ENCODE measurements around the gene PICK1. TPM values are rescaled to one million over a fixed set of nuclear protein-coding genes. Genes with fewer than 3 reads are reported as not detected.

Gene PICK1
- total RNA-seq, 1 donor from 2014 or later = 53.9 TPM

DNA sequence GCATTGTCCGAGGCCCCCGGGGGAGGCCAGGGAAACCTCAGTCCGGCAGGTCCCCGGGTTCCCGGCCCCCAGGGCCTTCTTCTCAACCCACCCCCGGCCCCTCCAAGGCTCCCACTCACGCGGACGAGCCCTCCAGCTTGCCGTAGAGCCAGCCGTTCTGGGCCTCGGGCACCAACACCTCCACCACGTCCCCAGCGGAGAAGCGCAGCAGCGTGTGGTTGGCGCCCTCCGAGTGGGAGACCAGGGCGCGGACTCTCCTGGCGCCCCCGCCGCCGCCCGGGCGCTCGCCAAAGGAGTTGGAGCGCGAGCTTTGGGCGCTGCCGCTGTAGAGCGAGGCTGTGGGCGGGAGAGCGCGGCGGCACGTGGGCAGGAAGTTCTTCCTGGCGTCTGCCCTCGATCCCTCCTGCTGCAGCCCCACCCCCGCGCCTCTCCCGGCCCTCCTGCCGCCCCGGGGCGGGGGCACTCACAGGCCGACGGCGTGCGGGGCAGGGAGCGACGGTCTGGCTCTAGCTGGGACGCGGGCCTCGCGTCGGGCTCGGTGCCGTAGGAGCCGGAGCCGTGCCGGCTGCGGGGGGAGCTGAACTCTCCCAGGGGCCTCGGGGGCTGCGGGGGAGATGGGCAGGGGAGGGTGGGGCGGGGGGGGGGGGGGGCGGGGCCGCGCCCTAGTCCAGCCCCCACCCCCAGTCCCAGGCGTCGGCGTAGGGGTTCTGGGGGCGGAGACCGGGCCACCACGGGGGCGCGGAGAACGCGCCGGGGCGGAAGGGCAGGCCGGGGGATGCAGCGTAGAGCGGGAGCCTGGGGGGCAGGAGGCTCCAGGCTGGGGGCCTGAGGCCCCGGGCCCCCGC is 31.6 kb downstream of the PICK1 start:
- TF ChIP-seq, protein P1, sequence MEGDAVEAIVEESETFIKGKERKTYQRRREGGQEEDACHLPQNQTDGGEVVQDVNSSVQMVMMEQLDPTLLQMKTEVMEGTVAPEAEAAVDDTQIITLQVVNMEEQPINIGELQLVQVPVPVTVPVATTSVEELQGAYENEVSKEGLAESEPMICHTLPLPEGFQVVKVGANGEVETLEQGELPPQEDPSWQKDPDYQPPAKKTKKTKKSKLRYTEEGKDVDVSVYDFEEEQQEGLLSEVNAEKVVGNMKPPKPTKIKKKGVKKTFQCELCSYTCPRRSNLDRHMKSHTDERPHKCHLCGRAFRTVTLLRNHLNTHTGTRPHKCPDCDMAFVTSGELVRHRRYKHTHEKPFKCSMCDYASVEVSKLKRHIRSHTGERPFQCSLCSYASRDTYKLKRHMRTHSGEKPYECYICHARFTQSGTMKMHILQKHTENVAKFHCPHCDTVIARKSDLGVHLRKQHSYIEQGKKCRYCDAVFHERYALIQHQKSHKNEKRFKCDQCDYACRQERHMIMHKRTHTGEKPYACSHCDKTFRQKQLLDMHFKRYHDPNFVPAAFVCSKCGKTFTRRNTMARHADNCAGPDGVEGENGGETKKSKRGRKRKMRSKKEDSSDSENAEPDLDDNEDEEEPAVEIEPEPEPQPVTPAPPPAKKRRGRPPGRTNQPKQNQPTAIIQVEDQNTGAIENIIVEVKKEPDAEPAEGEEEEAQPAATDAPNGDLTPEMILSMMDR (IDR thresholded peaks at IDR 0.05; ENCODE audit: insufficient read depth, low read length, poor library complexity, severe bottlenecking) = no peak
- Histone ChIP-seq H3K4me3 (ENCODE audit: low read depth, low read length) (peak overlapping the region; percentile 3), H3K27me3 (ENCODE audit: control insufficient read depth, insufficient read depth, low read length) (peaks cover 12% of the 10 kb centered on the region), H3K36me3 (ENCODE audit: control insufficient read depth, insufficient read depth, low read length) (no peaks in the 10 kb centered on the region)
- DNase-seq (ENCODE audit: low read depth) = no peak

DNA sequence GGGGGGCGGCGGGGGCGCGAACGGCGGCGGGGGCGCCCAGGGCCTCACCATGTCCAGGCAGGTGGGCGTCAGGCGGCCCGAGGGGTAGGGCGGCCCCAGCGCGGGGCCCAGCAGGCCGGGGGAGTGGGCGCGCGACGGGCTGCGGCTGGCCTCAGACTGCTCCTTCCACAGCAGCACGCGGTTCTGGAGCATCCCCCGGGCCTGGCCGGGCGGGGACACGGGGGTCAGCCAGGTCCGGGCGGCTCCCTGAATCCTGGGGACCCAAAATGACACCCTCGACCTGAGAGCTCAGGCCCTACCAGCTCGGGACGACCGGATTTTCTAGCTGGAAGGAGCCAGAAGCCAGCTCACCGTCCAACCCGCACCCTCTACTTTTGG is 32.3 kb downstream of the PICK1 start:
- TF ChIP-seq, protein P1 (IDR thresholded peaks at IDR 0.05; ENCODE audit: insufficient read depth, low read length, poor library complexity, severe bottlenecking) = no peak
- H3K4me3 ChIP-seq (ENCODE audit: low read depth, low read length) = no peak overlapping the region
- peaks cover 10% of the 10 kb centered on the region for H3K27me3 ChIP-seq (ENCODE audit: control insufficient read depth, insufficient read depth, low read length)
- H3K36me3 ChIP-seq (ENCODE audit: control insufficient read depth, insufficient read depth, low read length) = no peaks in the 10 kb centered on the region
- no peak for DNase-seq (ENCODE audit: low read depth)

DNA sequence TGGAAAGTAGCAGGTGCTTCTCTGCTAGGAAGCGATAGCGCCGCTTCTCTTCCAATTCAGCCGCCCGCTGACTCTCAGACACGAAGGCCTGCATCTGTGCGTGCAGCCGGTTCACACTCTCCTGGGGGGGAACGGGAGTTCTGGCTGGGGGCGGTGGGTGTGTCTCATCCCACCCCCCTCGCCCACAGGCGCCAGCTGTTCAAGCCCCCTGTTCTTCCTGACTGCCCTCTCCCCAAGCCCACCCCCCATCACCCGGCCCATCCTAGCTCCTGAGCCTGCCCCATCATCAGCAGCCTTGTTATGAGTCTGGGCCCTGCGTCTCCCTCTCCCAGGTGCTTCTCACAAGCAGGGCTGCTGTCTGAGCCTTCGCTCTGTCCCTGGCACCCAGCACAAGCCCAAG is 39.9 kb downstream of the PICK1 start:
- no peak for DNase-seq (ENCODE audit: low read depth)
- TF ChIP-seq, protein P1 (IDR thresholded peaks at IDR 0.05; ENCODE audit: insufficient read depth, low read length, poor library complexity, severe bottlenecking) = no peak
- Histone ChIP-seq H3K36me3 (ENCODE audit: control insufficient read depth, insufficient read depth, low read length) (no peaks in the 10 kb centered on the region), H3K27me3 (ENCODE audit: control insufficient read depth, insufficient read depth, low read length) (no peaks in the 10 kb centered on the region), H3K4me3 (ENCODE audit: low read depth, low read length) (no peak overlapping the region)

DNA sequence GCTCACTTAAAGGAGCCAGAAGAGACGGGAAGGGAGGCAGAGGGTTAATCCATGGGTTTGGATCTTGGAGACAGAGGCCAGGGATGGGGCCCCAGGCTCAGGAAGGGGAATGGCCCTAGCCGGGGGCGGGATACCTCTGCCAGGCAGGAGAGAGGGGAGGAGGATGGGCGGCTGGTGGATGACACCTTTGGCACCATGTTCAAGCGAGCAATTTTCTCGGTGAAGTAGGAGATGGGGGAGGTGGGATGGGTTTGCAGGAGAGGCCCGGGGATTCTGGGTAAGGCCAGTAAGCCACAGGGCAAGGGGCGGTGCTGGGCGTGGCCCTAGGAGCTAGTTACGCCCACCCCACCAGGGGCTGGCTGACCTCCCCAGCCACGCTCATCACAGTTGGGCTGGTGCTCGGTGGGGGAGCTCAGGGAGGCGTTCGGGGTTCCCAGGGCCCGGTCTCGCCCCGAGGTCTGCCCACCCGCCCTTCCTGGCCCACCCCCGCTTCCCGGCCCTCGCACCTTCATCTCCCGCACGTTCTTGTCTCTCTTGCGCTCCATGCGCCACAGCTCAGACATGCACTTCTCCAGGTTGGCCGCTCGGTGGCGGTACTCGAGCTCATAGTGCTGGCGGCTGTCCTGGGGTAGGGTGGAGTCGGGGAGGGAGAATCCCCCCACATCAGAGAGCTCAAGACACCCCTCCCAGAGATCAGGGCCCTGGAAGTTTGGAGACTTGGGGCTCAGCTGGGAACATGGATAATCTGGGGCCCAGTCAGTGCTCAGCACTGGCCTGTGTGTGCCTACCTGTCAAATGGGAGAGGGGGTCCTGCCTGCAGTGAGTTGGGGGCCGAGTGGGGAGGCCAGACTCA is 40.6 kb downstream of the PICK1 start:
- no peak overlapping the region for H3K4me3 ChIP-seq (ENCODE audit: low read depth, low read length)
- TF ChIP-seq, protein P1 (IDR thresholded peaks at IDR 0.05; ENCODE audit: insufficient read depth, low read length, poor library complexity, severe bottlenecking) = peak; percentile 50
- no peaks in the 10 kb centered on the region for H3K27me3 ChIP-seq (ENCODE audit: control insufficient read depth, insufficient read depth, low read length)
- no peaks in the 10 kb centered on the region for H3K36me3 ChIP-seq (ENCODE audit: control insufficient read depth, insufficient read depth, low read length)
- no peak for DNase-seq (ENCODE audit: low read depth)

DNA sequence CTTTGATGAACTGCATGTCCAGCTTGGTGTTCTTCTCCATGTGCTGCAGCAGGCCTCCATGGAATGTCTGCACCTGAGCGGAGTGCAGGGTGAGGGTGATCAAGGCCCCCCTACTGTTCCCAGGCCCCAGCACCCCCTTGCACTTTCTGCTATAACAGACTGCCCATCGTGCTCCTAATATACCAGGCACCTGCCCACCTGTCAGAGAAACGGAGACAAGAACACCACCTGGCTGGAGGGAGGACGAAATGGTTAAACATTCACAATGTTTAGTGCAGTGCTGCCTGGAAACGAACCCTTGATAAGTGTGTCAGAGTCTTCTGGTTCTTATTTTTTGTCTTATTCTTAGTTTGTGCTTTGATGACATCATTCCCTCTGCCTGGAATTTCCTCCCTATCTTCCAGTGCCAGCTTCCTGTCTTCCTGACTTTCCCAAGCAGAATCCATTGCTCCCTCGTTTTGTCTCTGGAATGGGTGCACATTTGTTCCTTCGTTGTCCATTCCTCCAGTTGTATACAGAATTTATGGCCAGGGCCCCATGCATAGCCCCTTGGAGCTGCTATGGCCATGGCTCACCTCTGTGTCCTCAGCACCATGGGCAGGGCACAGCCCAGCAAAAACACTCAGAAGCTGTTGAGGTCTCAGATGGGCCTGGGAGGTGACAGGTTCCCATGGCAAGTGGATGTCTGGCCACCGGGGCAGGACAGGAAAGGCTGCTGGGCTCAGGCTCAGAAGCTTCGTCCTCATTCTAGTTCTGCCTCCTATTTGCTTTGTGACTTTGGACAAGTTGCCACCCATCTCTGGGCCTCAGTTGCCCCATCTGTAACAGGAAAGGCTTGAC is 41.4 kb downstream of the PICK1 start:
- TF ChIP-seq, protein P1 (IDR thresholded peaks at IDR 0.05; ENCODE audit: insufficient read depth, low read length, poor library complexity, severe bottlenecking) = no peak
- H3K27me3 ChIP-seq (ENCODE audit: control insufficient read depth, insufficient read depth, low read length) = no peaks in the 10 kb centered on the region
- H3K36me3 ChIP-seq (ENCODE audit: control insufficient read depth, insufficient read depth, low read length) = no peaks in the 10 kb centered on the region
- DNase-seq (ENCODE audit: low read depth) = peak; percentile 21
- H3K4me3 ChIP-seq (ENCODE audit: low read depth, low read length) = no peak overlapping the region

All from kidney epithelial cell (primary cell).